Measurements from ENCODE around the gene ZDHHC8.

The ZDHHC8 gene

GRCh38 chr22:20177217-20177911, 45.8 kb downstream of the ZDHHC8 start:
- Histone ChIP-seq H3K36me3 (ENCODE audit: control insufficient read depth in 2 of 2, insufficient read depth in 2 of 2, low read length in 2 of 2) (no peaks in the 10 kb centered on the region), H3K9ac (ENCODE audit: low read length in 2 of 2) (no peak overlapping the region), H3K4me1 (ENCODE audit: control insufficient read depth, insufficient read depth, low read length) (no peaks in the 10 kb centered on the region)

GRCh38 chr22:20178075-20178914, 46.7 kb downstream of the ZDHHC8 start:
- Histone ChIP-seq H3K9ac (ENCODE audit: low read length in 2 of 2) (no peak overlapping the region), H3K4me1 (ENCODE audit: control insufficient read depth, insufficient read depth, low read length) (no peaks in the 10 kb centered on the region), H3K27ac (ENCODE audit: low read length) (no peak overlapping the region), H3K4me3 (ENCODE audit: low read length in 2 of 2) (no peak overlapping the region), H3K9me3 (ENCODE audit: control insufficient read depth in 2 of 2, low read length in 2 of 2) (no peaks in the 10 kb centered on the region), H3K36me3 (ENCODE audit: control insufficient read depth in 2 of 2, insufficient read depth in 2 of 2, low read length in 2 of 2) (no peaks in the 10 kb centered on the region), H3K27me3 (ENCODE audit: control insufficient read depth in 1 of 2, insufficient read depth in 2 of 2, low read length in 2 of 2) (no peaks in the 10 kb centered on the region)

More at GRCh38 chr22:20177217-20177911, 45.8 kb downstream of the ZDHHC8 start:
- no peak overlapping the region for H3K27ac ChIP-seq (ENCODE audit: low read length)
- no peaks in the 10 kb centered on the region for H3K9me3 ChIP-seq (ENCODE audit: control insufficient read depth in 2 of 2, low read length in 2 of 2)
- H3K27me3 ChIP-seq (ENCODE audit: control insufficient read depth in 1 of 2, insufficient read depth in 2 of 2, low read length in 2 of 2) = no peaks in the 10 kb centered on the region
- no peak overlapping the region for H3K4me3 ChIP-seq (ENCODE audit: low read length in 2 of 2)

- H3K4me1 ChIP-seq (ENCODE audit: control insufficient read depth, insufficient read depth, low read length) = no peaks in the 10 kb centered on the region
- H3K36me3 ChIP-seq (ENCODE audit: control insufficient read depth in 2 of 2, insufficient read depth in 2 of 2, low read length in 2 of 2) = no peaks in the 10 kb centered on the region
- no peaks in the 10 kb centered on the region for H3K9me3 ChIP-seq (ENCODE audit: control insufficient read depth in 2 of 2, low read length in 2 of 2)
- H3K9ac ChIP-seq (ENCODE audit: low read length in 2 of 2) = no peak overlapping the region
- no peak overlapping the region for H3K27ac ChIP-seq (ENCODE audit: low read length)
- no peak overlapping the region for H3K4me3 ChIP-seq (ENCODE audit: low read length in 2 of 2)
- H3K27me3 ChIP-seq (ENCODE audit: control insufficient read depth in 1 of 2, insufficient read depth in 2 of 2, low read length in 2 of 2) = no peaks in the 10 kb centered on the region
Observed at GRCh38 chr22:20178915-20179227, 47.3 kb downstream of the ZDHHC8 start.

- Histone ChIP-seq H3K27me3 (ENCODE audit: control insufficient read depth in 1 of 2, insufficient read depth in 2 of 2, low read length in 2 of 2) (no peaks in the 10 kb centered on the region), H3K9me3 (ENCODE audit: control insufficient read depth in 2 of 2, low read length in 2 of 2) (no peaks in the 10 kb centered on the region)
Observed at GRCh38 chr22:20179455-20180244, 48.0 kb downstream of the ZDHHC8 start.

GRCh38 chr22:20180245-20180630, 48.6 kb downstream of the ZDHHC8 start:
- no peaks in the 10 kb centered on the region for H3K36me3 ChIP-seq (ENCODE audit: control insufficient read depth in 2 of 2, insufficient read depth in 2 of 2, low read length in 2 of 2)
- H3K9me3 ChIP-seq (ENCODE audit: control insufficient read depth in 2 of 2, low read length in 2 of 2) = no peaks in the 10 kb centered on the region
- H3K27ac ChIP-seq (ENCODE audit: low read length) = no peak overlapping the region
- H3K27me3 ChIP-seq (ENCODE audit: control insufficient read depth in 1 of 2, insufficient read depth in 2 of 2, low read length in 2 of 2) = no peaks in the 10 kb centered on the region
- H3K9ac ChIP-seq (ENCODE audit: low read length in 2 of 2) = no peak overlapping the region
- no peaks in the 10 kb centered on the region for H3K4me1 ChIP-seq (ENCODE audit: control insufficient read depth, insufficient read depth, low read length)
- no peak overlapping the region for H3K4me3 ChIP-seq (ENCODE audit: low read length in 2 of 2)

More at GRCh38 chr22:20179455-20180244, 48.0 kb downstream of the ZDHHC8 start:
- Histone ChIP-seq H3K4me1 (ENCODE audit: control insufficient read depth, insufficient read depth, low read length) (no peaks in the 10 kb centered on the region), H3K4me3 (ENCODE audit: low read length in 2 of 2) (no peak overlapping the region), H3K36me3 (ENCODE audit: control insufficient read depth in 2 of 2, insufficient read depth in 2 of 2, low read length in 2 of 2) (no peaks in the 10 kb centered on the region), H3K9ac (ENCODE audit: low read length in 2 of 2) (no peak overlapping the region), H3K27ac (ENCODE audit: low read length) (no peak overlapping the region)

- no peak overlapping the region for H3K27ac ChIP-seq (ENCODE audit: low read length)
Observed at GRCh38 chr22:20180640-20181039, 49.0 kb downstream of the ZDHHC8 start.

GRCh38 chr22:20181194-20181883, 49.7 kb downstream of the ZDHHC8 start:
- Histone ChIP-seq H3K9me3 (ENCODE audit: control insufficient read depth in 2 of 2, low read length in 2 of 2) (no peaks in the 10 kb centered on the region), H3K27ac (ENCODE audit: low read length) (no peak overlapping the region), H3K27me3 (ENCODE audit: control insufficient read depth in 1 of 2, insufficient read depth in 2 of 2, low read length in 2 of 2) (no peaks in the 10 kb centered on the region), H3K4me3 (ENCODE audit: low read length in 2 of 2) (no peak overlapping the region), H3K36me3 (ENCODE audit: control insufficient read depth in 2 of 2, insufficient read depth in 2 of 2, low read length in 2 of 2) (no peaks in the 10 kb centered on the region), H3K4me1 (ENCODE audit: control insufficient read depth, insufficient read depth, low read length) (no peaks in the 10 kb centered on the region), H3K9ac (ENCODE audit: low read length in 2 of 2) (no peak overlapping the region)

More at GRCh38 chr22:20180640-20181039, 49.0 kb downstream of the ZDHHC8 start:
- no peaks in the 10 kb centered on the region for H3K4me1 ChIP-seq (ENCODE audit: control insufficient read depth, insufficient read depth, low read length)
- no peaks in the 10 kb centered on the region for H3K9me3 ChIP-seq (ENCODE audit: control insufficient read depth in 2 of 2, low read length in 2 of 2)
- H3K27me3 ChIP-seq (ENCODE audit: control insufficient read depth in 1 of 2, insufficient read depth in 2 of 2, low read length in 2 of 2) = no peaks in the 10 kb centered on the region
- H3K36me3 ChIP-seq (ENCODE audit: control insufficient read depth in 2 of 2, insufficient read depth in 2 of 2, low read length in 2 of 2) = no peaks in the 10 kb centered on the region
- H3K4me3 ChIP-seq (ENCODE audit: low read length in 2 of 2) = no peak overlapping the region
- no peak overlapping the region for H3K9ac ChIP-seq (ENCODE audit: low read length in 2 of 2)

- Histone ChIP-seq H3K27me3 (ENCODE audit: control insufficient read depth in 1 of 2, insufficient read depth in 2 of 2, low read length in 2 of 2) (no peaks in the 10 kb centered on the region), H3K9ac (ENCODE audit: low read length in 2 of 2) (no peak overlapping the region), H3K9me3 (ENCODE audit: control insufficient read depth in 2 of 2, low read length in 2 of 2) (no peaks in the 10 kb centered on the region), H3K4me3 (ENCODE audit: low read length in 2 of 2) (no peak overlapping the region), H3K27ac (ENCODE audit: low read length) (no peak overlapping the region), H3K4me1 (ENCODE audit: control insufficient read depth, insufficient read depth, low read length) (no peaks in the 10 kb centered on the region), H3K36me3 (ENCODE audit: control insufficient read depth in 2 of 2, insufficient read depth in 2 of 2, low read length in 2 of 2) (no peaks in the 10 kb centered on the region)
Observed at GRCh38 chr22:20181884-20182236, 50.3 kb downstream of the ZDHHC8 start.

- H3K9me3 ChIP-seq (ENCODE audit: control insufficient read depth in 2 of 2, low read length in 2 of 2) = no peaks in the 10 kb centered on the region
- H3K4me3 ChIP-seq (ENCODE audit: low read length in 2 of 2) = no peak overlapping the region
- no peak overlapping the region for H3K9ac ChIP-seq (ENCODE audit: low read length in 2 of 2)
- H3K36me3 ChIP-seq (ENCODE audit: control insufficient read depth in 2 of 2, insufficient read depth in 2 of 2, low read length in 2 of 2) = no peaks in the 10 kb centered on the region
- no peaks in the 10 kb centered on the region for H3K27me3 ChIP-seq (ENCODE audit: control insufficient read depth in 1 of 2, insufficient read depth in 2 of 2, low read length in 2 of 2)
- no peak overlapping the region for H3K27ac ChIP-seq (ENCODE audit: low read length)
- no peaks in the 10 kb centered on the region for H3K4me1 ChIP-seq (ENCODE audit: control insufficient read depth, insufficient read depth, low read length)
Observed at GRCh38 chr22:20182365-20182764, 50.8 kb downstream of the ZDHHC8 start.

- H3K4me1 ChIP-seq (ENCODE audit: control insufficient read depth, insufficient read depth, low read length) = no peaks in the 10 kb centered on the region
- no peak overlapping the region for H3K27ac ChIP-seq (ENCODE audit: low read length)
- H3K36me3 ChIP-seq (ENCODE audit: control insufficient read depth in 2 of 2, insufficient read depth in 2 of 2, low read length in 2 of 2) = no peaks in the 10 kb centered on the region
- H3K4me3 ChIP-seq (ENCODE audit: low read length in 2 of 2) = no peak overlapping the region
- no peaks in the 10 kb centered on the region for H3K27me3 ChIP-seq (ENCODE audit: control insufficient read depth in 1 of 2, insufficient read depth in 2 of 2, low read length in 2 of 2)
- H3K9me3 ChIP-seq (ENCODE audit: control insufficient read depth in 2 of 2, low read length in 2 of 2) = no peaks in the 10 kb centered on the region
- H3K9ac ChIP-seq (ENCODE audit: low read length in 2 of 2) = no peak overlapping the region
Observed at GRCh38 chr22:20183101-20183500, 51.5 kb downstream of the ZDHHC8 start.
